Measurements from ENCODE around the gene GABPA.

The GABPA gene

DNA sequence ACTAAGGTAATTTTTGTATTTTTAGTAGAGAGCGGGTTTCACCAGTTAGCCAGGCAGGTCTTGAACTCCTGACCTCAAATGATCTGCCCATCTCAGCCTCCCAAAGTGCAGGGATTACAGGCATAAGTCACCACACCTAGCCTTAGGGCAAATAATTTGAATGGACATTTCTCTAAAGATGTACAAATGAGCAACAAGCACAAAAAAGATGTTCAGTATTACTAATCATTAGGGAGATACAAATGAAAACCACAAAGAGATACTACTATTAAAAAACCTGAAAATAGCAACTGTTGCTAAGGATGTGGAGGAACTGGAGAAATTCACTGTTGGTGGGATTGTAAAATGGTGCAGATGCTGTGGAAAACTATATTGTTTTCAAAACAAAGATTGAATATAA is 79.1 kb downstream of the GABPA start:
- TF ChIP-seq Cebpa-rat (IDR thresholded peaks at IDR 0.05), result no peak
- Histone ChIP-seq H3K9ac (no peak overlapping the region), H3K4me1 (peaks cover 0 to 20% (median 12%) of the 10 kb centered on the region in 10 experiments; a peak in 16 of 20 replicates), H3K27me3 (no peaks in the 10 kb centered on the region), H4K20me1 (no peaks in the 10 kb centered on the region), H3K27ac (no peak overlapping the region), H3K36me3 (no peaks in the 10 kb centered on the region), H3K4me2 (no peak overlapping the region), H3K9me3 (replicated peaks in 1 of 11) (peaks cover 0 to 4% (median 0%) of the 10 kb centered on the region in 11 experiments; a peak in 1 of 22 replicates), H3K4me3 (no peak overlapping the region)

DNA sequence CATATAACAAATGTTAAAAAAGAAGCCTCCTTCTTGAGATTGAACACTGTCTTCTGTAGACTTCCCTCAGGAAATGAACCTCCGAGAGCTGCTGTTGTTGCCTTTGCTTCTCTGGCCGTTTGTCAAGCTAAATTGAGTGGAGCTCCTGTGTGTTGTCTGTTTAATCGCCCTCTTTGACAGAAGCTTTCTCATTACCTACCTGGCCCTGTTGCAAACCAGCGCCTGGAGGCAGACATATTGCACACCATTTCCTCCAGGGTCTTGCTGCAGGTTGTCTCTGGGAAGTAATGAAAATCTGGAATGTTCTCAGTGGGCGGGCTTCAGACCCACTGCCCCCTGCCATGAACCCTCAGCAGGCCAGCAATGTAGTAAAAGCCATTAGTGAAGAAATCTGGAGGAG is 83.3 kb downstream of the GABPA start:
- Histone ChIP-seq H4K20me1 (no peaks in the 10 kb centered on the region), H3K4me2 (peak overlapping the region in 9 of 11 experiments; percentile 18 to 86 (median 65); a peak in 17 of 22 replicates), H3K27ac (peak overlapping the region in 4 of 11 experiments; percentile 19 to 44 (median 40); a peak in 5 of 22 replicates), H3K9me3 (replicated peaks in 1 of 11) (peaks cover 0 to 1% (median 0%) of the 10 kb centered on the region in 11 experiments; a peak in 1 of 22 replicates), H3K27me3 (no peaks in the 10 kb centered on the region), H3K9ac (peak overlapping the region in 3 of 11 experiments; percentile 14 to 16 (median 16); a peak in 5 of 22 replicates), H3K36me3 (no peaks in the 10 kb centered on the region), H3K4me1 (peaks cover 0 to 47% (median 25%) of the 10 kb centered on the region in 10 experiments; a peak in 16 of 20 replicates), H3K4me3 (peak overlapping the region in 2 of 10 experiments; percentile 3 to 8; a peak in 1 of 20 replicates)
- TF ChIP-seq Cebpa-rat (IDR thresholded peaks at IDR 0.05), result no peak

DNA sequence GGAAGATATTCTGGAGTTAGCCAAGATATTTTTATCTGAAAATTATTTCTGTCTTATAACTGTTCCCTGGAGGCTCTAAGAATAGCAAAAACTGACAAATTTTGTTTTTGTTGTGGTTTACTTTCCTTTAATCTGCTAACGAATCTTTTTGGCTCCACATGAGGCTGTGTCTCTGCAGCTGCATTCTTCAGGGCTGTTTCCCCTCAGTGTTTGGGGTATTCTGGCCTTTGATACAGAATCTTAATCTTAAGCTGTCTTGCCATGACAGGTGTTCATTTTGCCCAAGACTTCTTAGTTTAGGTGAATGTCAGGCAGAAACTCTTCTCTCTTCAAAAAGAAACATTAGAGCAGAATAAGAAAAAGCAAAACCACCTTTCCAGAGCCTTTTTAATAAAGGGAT is 83.8 kb downstream of the GABPA start:
- H3K9ac ChIP-seq, result peak overlapping the region in 3 of 11 experiments; percentile 14 to 33 (median 16); a peak in 5 of 22 replicates
- peak overlapping the region in 3 of 11 experiments; percentile 19 to 41 (median 39); a peak in 3 of 22 replicates for H3K27ac ChIP-seq
- H4K20me1 ChIP-seq, result no peaks in the 10 kb centered on the region
- H3K4me2 ChIP-seq, result peak overlapping the region in 9 of 11 experiments; percentile 18 to 86 (median 65); a peak in 17 of 22 replicates
- TF ChIP-seq Cebpa-rat (IDR thresholded peaks at IDR 0.05), result no peak
- H3K4me3 ChIP-seq, result peak overlapping the region in 2 of 10 experiments; percentile 8 to 22; a peak in 1 of 20 replicates
- no peaks in the 10 kb centered on the region for H3K27me3 ChIP-seq
- no peaks in the 10 kb centered on the region for H3K36me3 ChIP-seq
- peaks cover 0 to 5% (median 2%) of the 10 kb centered on the region in 11 experiments; a peak in 6 of 22 replicates for H3K9me3 ChIP-seq (replicated peaks in 1 of 11)
- peaks cover 0 to 51% (median 29%) of the 10 kb centered on the region in 10 experiments; a peak in 16 of 20 replicates for H3K4me1 ChIP-seq
